MCF 10A (cell line): ENCODE measurements around the gene CYP51A1. TPM values are rescaled to one million over a fixed set of nuclear protein-coding genes. Genes with fewer than 3 reads are reported as not detected.
"Not testable (repeated sequence)": the region's sequence is repeated elsewhere in the genome, so short reads cannot be mapped to it uniquely, and the experiment has no call there.

ENCODE experiments used
- BruUV-seq: library from RNA; stranded (reverse); fragments of 400-500 nt; replicated peaks from 2 replicates; lab custom pipeline; 2021; lab: Mats Ljungman, UMichigan
- CTCF ChIA-PET: fragments of 300-600 bp; sonication (Branson Sonifier 250); formaldehyde crosslinking; extraction: SDS; loops from one replicate; lab custom pipeline; 2021; ENCODE audit warnings: antibody characterized with exemption, inconsistent platforms; lab: Yijun Ruan, JAX
- POLR2A ChIA-PET: fragments of 300-600, 350-650 bp; sonication (Branson Sonifier 250); formaldehyde crosslinking; extraction: SDS; loops from one replicate; lab custom pipeline; 2020; ENCODE audit warnings: antibody characterized with exemption, inconsistent platforms; lab: Yijun Ruan, JAX
- DNase-seq: peaks from one replicate; pipeline ENCODE4 v3.0.0-alpha.2; 2018; ENCODE audit not compliant: unreplicated experiment
- H3K27ac Mint-ChIP-seq: one replicate; pipeline ENCODE4 v1.8.0; 2022; ENCODE audit warnings: mild to moderate bottlenecking, low read depth, mixed read lengths; ENCODE audit not compliant: unreplicated experiment
- H3K27me3 Mint-ChIP-seq: one replicate; pipeline ENCODE4 v1.8.0; 2022; ENCODE audit warnings: mixed read lengths; ENCODE audit not compliant: insufficient read depth, unreplicated experiment
- H3K36me3 Mint-ChIP-seq: one replicate; pipeline ENCODE4 v1.8.0; 2022; ENCODE audit warnings: mild to moderate bottlenecking, moderate library complexity, mixed read lengths; ENCODE audit not compliant: insufficient read depth, unreplicated experiment
- H3K4me1 Mint-ChIP-seq: one replicate; pipeline ENCODE4 v1.8.0; 2022; ENCODE audit warnings: mixed read lengths; ENCODE audit not compliant: insufficient read depth, unreplicated experiment
- H3K4me3 Mint-ChIP-seq: one replicate; pipeline ENCODE4 v1.8.0; 2022; ENCODE audit warnings: mild to moderate bottlenecking, moderate library complexity, mixed read lengths; ENCODE audit not compliant: unreplicated experiment
- H3K9me3 Mint-ChIP-seq: one replicate; pipeline ENCODE4 v1.8.0; 2022; ENCODE audit warnings: mixed read lengths; ENCODE audit not compliant: unreplicated experiment
- CTCF ChIP-seq: fragments of 200-600 bp; IDR thresholded peaks from one replicate; pipeline ENCODE4 v1.8.0; 2022; ENCODE audit warnings: antibody characterized with exemption, mild to moderate bottlenecking; ENCODE audit not compliant: unreplicated experiment
- intact Hi-C: fragments of 100-400 bp; cut with micrococcal nuclease; formaldehyde crosslinking; loops from 2 replicates; pipeline ENCODE4 v1.14.1; 2022
- total RNA-seq: library from RNA; stranded (reverse); gene quantifications from 2 replicates; pipeline ENCODE4 v1.2.3, GENCODE V29; 2022

The CYP51A1 gene
- total RNA-seq, 1 experiment from 2014 or later: 148 TPM

- no peaks in the 10 kb centered on the region for H3K9me3 Mint-ChIP-seq
- ChIA-PET CTCF (no interaction called here), POLR2A (interaction anchor here (0.6 to 0.9 kb wide), 2 partner anchors 11 to 168 kb away, joined by 3 to 7 read pairs; partner anchors contain the start of gene AKAP9)
- intact Hi-C loops: no loop called here
- peaks cover 76% of the 10 kb centered on the region for H3K36me3 Mint-ChIP-seq
- no peak overlapping the region for H3K27ac Mint-ChIP-seq
- H3K27me3 Mint-ChIP-seq: no peaks in the 10 kb centered on the region
- H3K4me3 Mint-ChIP-seq: no peak overlapping the region
- TF ChIP-seq CTCF: no peak
- DNase-seq: no peak
- BruUV-seq: no TSS peak
- H3K4me1 Mint-ChIP-seq: no peaks in the 10 kb centered on the region
Measured at GRCh38 chr7:92108821-92109220, 25.5 kb downstream of the CYP51A1 start.

GRCh38 chr7:92102862-92103261, 31.4 kb downstream of the CYP51A1 start:
- BruUV-seq, POLR2A ChIA-PET, H3K4me3 Mint-ChIP-seq, H3K9me3 Mint-ChIP-seq, H3K4me1 Mint-ChIP-seq, H3K27me3 Mint-ChIP-seq, CTCF ChIA-PET, intact Hi-C loops, H3K27ac Mint-ChIP-seq: not testable (repeated sequence)
- DNase-seq: peak; percentile 6
- H3K36me3 Mint-ChIP-seq: peaks cover 91% of the 10 kb centered on the region

- ChIA-PET POLR2A (interaction anchor here (0.6 to 1.5 kb wide), 2 partner anchors 10 to 143 kb away, joined by 3 read pairs; no protein-coding TSS in a partner anchor), CTCF (interaction anchor here (0.7 to 1.1 kb wide), 2 partner anchors 14 to 360 kb away, joined by 3 read pairs; no protein-coding TSS in a partner anchor)
- H3K27ac Mint-ChIP-seq: no peak overlapping the region
- H3K9me3 Mint-ChIP-seq: no peaks in the 10 kb centered on the region
- intact Hi-C loops: no loop called here
- peaks cover 90% of the 10 kb centered on the region for H3K36me3 Mint-ChIP-seq
- BruUV-seq: no TSS peak
- H3K27me3 Mint-ChIP-seq: no peaks in the 10 kb centered on the region
- H3K4me3 Mint-ChIP-seq: no peak overlapping the region
- no peaks in the 10 kb centered on the region for H3K4me1 Mint-ChIP-seq
- no peak for DNase-seq
- TF ChIP-seq CTCF: no peak
Measured at GRCh38 chr7:92100534-92100933, 33.7 kb downstream of the CYP51A1 start.

GRCh38 chr7:92095380-92095779, 38.9 kb downstream of the CYP51A1 start:
- Mint-ChIP-seq H3K36me3 (peaks cover 76% of the 10 kb centered on the region), H3K9me3 (no peaks in the 10 kb centered on the region), H3K27me3 (no peaks in the 10 kb centered on the region), H3K4me1 (no peaks in the 10 kb centered on the region), H3K4me3 (no peak overlapping the region), H3K27ac (no peak overlapping the region)
- ChIA-PET POLR2A (no interaction called here), CTCF (interaction anchor here (0.8 kb wide), 1 partner anchor 30 kb away, joined by 4 read pairs; no protein-coding TSS in a partner anchor)
- no peak for DNase-seq
- no TSS peak for BruUV-seq
- intact Hi-C loops: no loop called here
- TF ChIP-seq CTCF: no peak
